GM23338 (cell line): ENCODE data around the gene CACNA1C. TPM values are rescaled to one million over a fixed set of nuclear protein-coding genes. Genes with fewer than 3 reads are reported as not detected.

Source experiments
- ATAC-seq: fragments of 200-7000 bp; cut with Tn5 transposase; 3 replicates; pipeline ENCODE4 v1.9.1; 2020
- DNase-seq: peaks from one replicate; pipeline ENCODE4 v3.0.0-alpha.2; 2015; ENCODE audit warnings: low spot score
- H2AFZ ChIP-seq: fragments of 200-600 bp; sonication (generic); 2 replicates; pipeline ENCODE4 v1.8.0; 2016; ENCODE audit warnings: antibody characterized with exemption, mild to moderate bottlenecking, moderate library complexity
- H3F3A ChIP-seq: fragments of 200-600 bp; sonication (generic); replicated peaks from 2 replicates; pipeline ENCODE4 v1.8.0; 2017; ENCODE audit warnings: antibody characterized with exemption, mixed run types, low read depth
- H3K27ac ChIP-seq: fragments of 200-600 bp; sonication (generic); 2 replicates; pipeline ENCODE4 v1.6.1; 2016; ENCODE audit warnings: low read depth
- H3K27me3 ChIP-seq: fragments of 200-600 bp; sonication (generic); 2 replicates; pipeline ENCODE4 v1.8.0; 2016; ENCODE audit warnings: mild to moderate bottlenecking, mixed run types, moderate library complexity; ENCODE audit not compliant: insufficient read depth
- H3K36me3 ChIP-seq: fragments of 200-600 bp; sonication (generic); 2 replicates; pipeline ENCODE4 v1.8.0; 2016; ENCODE audit warnings: mild to moderate bottlenecking; ENCODE audit not compliant: insufficient read depth
- H3K4me1 ChIP-seq: fragments of 200-600 bp; sonication (generic); 2 replicates; pipeline ENCODE4 v1.8.0; 2016; ENCODE audit warnings: mild to moderate bottlenecking, moderate library complexity; ENCODE audit not compliant: insufficient read depth
- H3K4me2 ChIP-seq: fragments of 200-600 bp; sonication (generic); 2 replicates; pipeline ENCODE4 v1.7.1; 2017; ENCODE audit warnings: mixed run types
- H3K4me3 ChIP-seq: fragments of 200-600 bp; sonication (generic); 2 replicates; pipeline ENCODE4 v1.6.1; 2016; ENCODE audit warnings: mixed run types
- H3K79me2 ChIP-seq: fragments of 200-600 bp; sonication (generic); replicated peaks from 2 replicates; pipeline ENCODE4 v1.8.0; 2017; ENCODE audit warnings: mild to moderate bottlenecking; ENCODE audit not compliant: insufficient read depth
- H3K9me2 ChIP-seq: fragments of 200-600 bp; sonication (generic); 2 replicates; pipeline ENCODE4 v1.8.0; 2017; ENCODE audit not compliant: insufficient read depth
- H4K20me1 ChIP-seq: fragments of 200-600 bp; sonication (generic); replicated peaks from 2 replicates; pipeline ENCODE4 v1.8.0; 2017; ENCODE audit warnings: mild to moderate bottlenecking; ENCODE audit not compliant: insufficient read depth
- H3K27ac Mint-ChIP-seq: 2 replicates; pipeline ENCODE4 v1.8.0; 2020; ENCODE audit warnings: inconsistent platforms, mild to moderate bottlenecking, moderate library complexity, mixed read lengths
- H3K27me3 Mint-ChIP-seq: 3 replicates; pipeline ENCODE4 v1.8.0; 2022; ENCODE audit warnings: low read depth, mild to moderate bottlenecking, moderate library complexity, mixed read lengths, inconsistent platforms; ENCODE audit not compliant: insufficient read depth, poor library complexity
- H3K36me3 Mint-ChIP-seq: 3 replicates; pipeline ENCODE4 v1.8.0; 2021; ENCODE audit warnings: low read depth, mild to moderate bottlenecking, inconsistent platforms, moderate library complexity, mixed read lengths
- H3K4me1 Mint-ChIP-seq: 3 replicates; pipeline ENCODE4 v1.8.0; 2020; ENCODE audit warnings: mild to moderate bottlenecking, inconsistent platforms, mixed read lengths
- H3K4me3 Mint-ChIP-seq: 3 replicates; pipeline ENCODE4 v1.8.0; 2021; ENCODE audit warnings: moderate library complexity, mild to moderate bottlenecking, inconsistent platforms, mixed read lengths
- H3K9me3 Mint-ChIP-seq: 3 replicates; pipeline ENCODE4 v1.8.0; 2020; ENCODE audit warnings: moderate library complexity, mild to moderate bottlenecking, inconsistent platforms, mixed read lengths
- CTCF ChIP-seq, 2 experiments: fragments of 200-600 bp in 1 of 2; sonication (generic) in 1 of 2; conservative IDR thresholded peaks; 2 replicates each; pipeline versions ENCODE4 v1.5.1 to v1.6.1; 2016 to 2017; ENCODE audit warnings: antibody characterized with exemption in 2 of 2, low read depth in 2 of 2, mild to moderate bottlenecking in 2 of 2, moderate library complexity in 1 of 2
- ETS1 ChIP-seq: IDR thresholded peaks from 2 replicates; pipeline ENCODE4 v1.6.1; 2016; ENCODE audit warnings: antibody characterized with exemption
- EZH2 ChIP-seq: fragments of 200-600 bp; sonication (generic); IDR thresholded peaks from one replicate; pipeline ENCODE4 v1.8.0; 2017; ENCODE audit warnings: antibody characterized with exemption, mild to moderate bottlenecking, low read depth; ENCODE audit not compliant: unreplicated experiment
- JUNB ChIP-seq: IDR thresholded peaks from one replicate; pipeline ENCODE4 v1.6.1; 2016; ENCODE audit warnings: antibody characterized with exemption; ENCODE audit not compliant: unreplicated experiment
- NANOG ChIP-seq: IDR thresholded peaks from 2 replicates; pipeline ENCODE4 v1.6.1; 2016; ENCODE audit warnings: antibody characterized with exemption, borderline replicate concordance
- REST ChIP-seq: IDR thresholded peaks from one replicate; pipeline ENCODE4 v1.6.1; 2018; ENCODE audit warnings: antibody characterized with exemption; ENCODE audit not compliant: unreplicated experiment
- ZNF331 ChIP-seq: fragments of 250-450 bp; sonication (Bioruptor Pico); IDR thresholded peaks from 2 replicates; pipeline ENCODE4 v1.5.0; 2020; ENCODE audit warnings: low read depth, mild to moderate bottlenecking, moderate library complexity
- ZNF462 ChIP-seq: fragments of 250-450 bp; sonication (Bioruptor Pico); IDR thresholded peaks from 2 replicates; pipeline ENCODE4 v1.5.0; 2020; ENCODE audit warnings: mild to moderate bottlenecking, moderate library complexity
- polyA plus RNA-seq: library from polyadenylated mRNA; unstranded; fragments of >200 nt; fragmentation: Nextera tagmentation; extraction: Ambion mirVana; gene quantifications from 2 replicates; pipeline ENCODE4 v1.2.1, GENCODE V29; 2016
- total RNA-seq: library from RNA; depleted of rRNA; stranded (reverse); fragments of >200 nt; shearing (Covaris generic); gene quantifications from 2 replicates; pipeline ENCODE4 v1.2.3, GENCODE V29; 2014

Gene CACNA1C
- total and polyA plus RNA-seq, 2 experiments from 2014 or later = 0.78 to 2.1 TPM

GRCh38 chr12:2402073-2402579, 349.3 kb downstream of the CACNA1C start:
- Histone ChIP-seq H3K4me1 (no peaks in the 10 kb centered on the region), H2AFZ (no peak overlapping the region), H3K4me2 (no peak overlapping the region), H3K36me3 (no peaks in the 10 kb centered on the region), H3K4me3 (no peak overlapping the region), H3K9me2 (no peaks in the 10 kb centered on the region), H3K79me2 (no peaks in the 10 kb centered on the region), H3K27me3 (no peaks in the 10 kb centered on the region), H3K27ac (no peak overlapping the region), H4K20me1 (no peaks in the 10 kb centered on the region), H3F3A (no peaks in the 10 kb centered on the region)
- no peaks in the 10 kb centered on the region for H3K36me3 Mint-ChIP-seq
- H3K4me3 Mint-ChIP-seq = no peak overlapping the region
- peaks cover 3% of the 10 kb centered on the region for H3K27me3 Mint-ChIP-seq
- TF ChIP-seq NANOG = no peak
- no peak for TF ChIP-seq ZNF331 (CRISPR knock-in tag)
- no peak for TF ChIP-seq REST
- TF ChIP-seq ZNF462 (CRISPR knock-in tag) = no peak
- TF ChIP-seq CTCF (conservative IDR thresholded peaks at IDR 0.05; ENCODE audit: low read depth in 2 of 2) = no peak
- TF ChIP-seq JUNB = no peak
- no peak for TF ChIP-seq EZH2
- TF ChIP-seq ETS1 = no peak
- H3K9me3 Mint-ChIP-seq = no peaks in the 10 kb centered on the region
- H3K27ac Mint-ChIP-seq = no peak overlapping the region
- DNase-seq (no peak), ATAC-seq (no peak)
- peaks cover 6% of the 10 kb centered on the region; the same call in 1 of the 3 replicates for H3K4me1 Mint-ChIP-seq
